ENCODE data around the gene PROX2.

The PROX2 gene

DNA sequence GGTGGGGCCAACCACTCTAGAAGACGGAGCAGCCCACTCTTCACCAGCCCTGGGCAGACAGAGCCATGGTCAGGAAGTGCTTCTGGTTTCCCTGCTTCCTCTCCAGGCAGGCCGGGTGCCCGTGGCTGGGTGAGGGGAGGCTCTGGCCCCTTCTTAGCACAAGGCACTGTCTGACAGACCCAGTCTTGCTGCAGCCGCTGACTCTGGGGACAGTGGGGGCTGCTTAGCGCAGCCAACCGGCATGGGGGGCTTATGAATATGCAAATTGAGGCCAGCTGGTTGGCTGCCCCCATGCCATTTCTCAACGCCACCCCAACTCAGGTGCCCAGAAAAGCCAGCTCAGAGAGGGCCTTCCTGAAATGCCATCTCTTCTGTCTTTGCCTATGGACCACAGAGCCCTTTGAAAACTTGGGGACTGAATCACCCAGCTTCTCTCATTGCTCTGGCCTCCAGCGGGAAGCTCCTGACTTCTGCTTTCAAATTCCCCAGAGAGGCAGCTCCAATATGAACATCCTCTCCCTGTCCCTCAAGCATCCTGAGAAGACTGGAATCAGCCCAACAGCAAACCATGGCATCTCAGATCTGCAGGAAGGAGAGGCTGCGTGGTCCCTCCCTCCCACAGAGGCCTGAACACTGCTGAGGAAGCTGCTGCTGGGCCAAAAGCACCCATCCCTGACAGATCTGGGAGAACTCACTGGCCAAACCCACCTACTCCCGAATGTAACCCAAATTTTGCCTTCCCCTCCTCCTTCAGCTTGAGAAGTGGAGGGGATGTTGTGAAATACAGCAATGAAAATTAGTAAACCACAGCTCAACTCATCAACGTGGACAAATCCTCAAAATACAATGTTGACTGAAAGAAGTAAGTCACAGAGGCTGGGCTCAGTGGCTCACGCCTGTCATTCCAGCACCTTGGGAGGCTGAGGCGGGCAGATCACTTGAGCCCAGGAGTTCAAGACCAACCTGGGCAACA, at the start of gene PROX2:
PROX2 (minus strand) TSS at position 205 of the 973 bp plus-strand sequence. CDS start 12,311 bp downstream, outside the sequence.
- no peak for TF ChIP-seq ZFX (IDR thresholded peaks at IDR 0.05; ENCODE audit: borderline replicate concordance)
- TF ChIP-seq, protein P1, sequence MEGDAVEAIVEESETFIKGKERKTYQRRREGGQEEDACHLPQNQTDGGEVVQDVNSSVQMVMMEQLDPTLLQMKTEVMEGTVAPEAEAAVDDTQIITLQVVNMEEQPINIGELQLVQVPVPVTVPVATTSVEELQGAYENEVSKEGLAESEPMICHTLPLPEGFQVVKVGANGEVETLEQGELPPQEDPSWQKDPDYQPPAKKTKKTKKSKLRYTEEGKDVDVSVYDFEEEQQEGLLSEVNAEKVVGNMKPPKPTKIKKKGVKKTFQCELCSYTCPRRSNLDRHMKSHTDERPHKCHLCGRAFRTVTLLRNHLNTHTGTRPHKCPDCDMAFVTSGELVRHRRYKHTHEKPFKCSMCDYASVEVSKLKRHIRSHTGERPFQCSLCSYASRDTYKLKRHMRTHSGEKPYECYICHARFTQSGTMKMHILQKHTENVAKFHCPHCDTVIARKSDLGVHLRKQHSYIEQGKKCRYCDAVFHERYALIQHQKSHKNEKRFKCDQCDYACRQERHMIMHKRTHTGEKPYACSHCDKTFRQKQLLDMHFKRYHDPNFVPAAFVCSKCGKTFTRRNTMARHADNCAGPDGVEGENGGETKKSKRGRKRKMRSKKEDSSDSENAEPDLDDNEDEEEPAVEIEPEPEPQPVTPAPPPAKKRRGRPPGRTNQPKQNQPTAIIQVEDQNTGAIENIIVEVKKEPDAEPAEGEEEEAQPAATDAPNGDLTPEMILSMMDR (IDR thresholded peaks at IDR 0.05), result no peak
- no peak within 1 kb of the TSS for H3K27ac ChIP-seq

DNA sequence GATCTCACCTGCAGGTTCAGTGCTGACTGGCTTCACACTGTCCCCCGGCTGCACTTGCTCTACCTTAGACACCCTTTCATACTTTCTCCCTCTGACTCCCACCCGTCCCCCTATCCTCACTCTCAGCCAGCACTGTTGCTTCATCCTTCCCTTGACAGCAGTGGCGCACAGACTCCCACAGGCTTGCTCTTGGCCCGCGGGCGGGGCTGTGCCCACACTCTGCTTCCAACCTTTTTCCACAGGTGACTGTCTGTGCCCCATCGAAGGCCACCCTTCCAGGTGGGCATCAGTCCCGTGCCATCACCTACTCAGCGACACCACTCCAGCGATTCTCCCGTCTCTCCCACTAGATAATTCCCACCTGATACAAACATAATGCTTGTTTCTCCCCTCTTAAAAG, 48.1 kb upstream of the PROX2 start:
- H3K27ac ChIP-seq, result no peak overlapping the region
- TF ChIP-seq ZFX (IDR thresholded peaks at IDR 0.05; ENCODE audit: borderline replicate concordance), result no peak
- TF ChIP-seq, protein P1 (IDR thresholded peaks at IDR 0.05), result no peak

- no peak within 1 kb of the TSS for H3K27ac ChIP-seq
- TF ChIP-seq, protein P1 (IDR thresholded peaks at IDR 0.05), result no peak
- no peak for TF ChIP-seq ZFX (IDR thresholded peaks at IDR 0.05; ENCODE audit: borderline replicate concordance)
Observed at GRCh38 chr14:74922752-74923401, 46.9 kb upstream of the PROX2 start, which contains the start of gene RPS6KL1. RPS6KL1 (minus strand) TSS chr14:74923260; CDS start chr14:74921541, 1,719 bp downstream.

DNA sequence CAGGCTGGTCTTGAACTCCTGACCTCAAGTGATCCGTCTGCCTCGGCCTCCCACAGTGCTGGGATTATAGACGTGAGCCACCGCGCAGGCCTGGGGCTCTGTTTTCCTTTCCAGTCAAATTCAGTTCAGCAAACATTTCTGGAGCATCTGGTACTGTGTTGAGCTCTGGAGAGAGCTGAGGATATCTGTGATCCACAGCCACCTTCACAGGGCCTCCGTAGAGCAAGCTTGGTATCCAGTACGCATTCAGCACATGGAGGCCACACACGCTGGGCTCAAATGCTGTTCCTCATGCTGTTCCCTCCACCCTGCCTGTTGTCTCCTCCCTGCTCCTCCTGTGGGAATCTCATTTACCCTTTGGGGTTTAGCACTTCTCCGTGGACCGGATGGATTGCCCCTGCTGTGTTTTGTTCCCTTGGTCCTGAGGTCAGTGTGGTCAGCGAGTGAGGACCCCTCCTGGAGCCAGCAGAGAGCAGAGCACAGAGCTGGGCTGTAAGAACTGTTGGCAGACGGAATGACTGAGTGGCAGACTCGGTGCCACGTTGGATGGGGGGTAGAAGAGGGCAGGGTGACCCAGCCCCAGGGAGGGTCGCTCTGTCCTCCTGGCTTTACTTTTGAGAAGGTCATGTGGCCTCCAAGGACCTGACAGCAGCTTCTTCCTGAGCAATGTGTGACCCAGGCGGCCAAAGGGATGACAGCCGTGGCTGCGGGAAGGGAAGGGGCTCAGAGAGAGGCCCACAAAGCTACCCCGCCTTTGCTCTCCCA, 46.2 kb upstream of the PROX2 start:
- no peak overlapping the region for H3K27ac ChIP-seq
- TF ChIP-seq, protein P1 (IDR thresholded peaks at IDR 0.05), result no peak
- TF ChIP-seq ZFX (IDR thresholded peaks at IDR 0.05; ENCODE audit: borderline replicate concordance), result no peak

GRCh38 chr14:74921053-74921620, 45.2 kb upstream of the PROX2 start:
- TF ChIP-seq, protein P1 (IDR thresholded peaks at IDR 0.05), result no peak
- TF ChIP-seq ZFX (IDR thresholded peaks at IDR 0.05; ENCODE audit: borderline replicate concordance), result no peak

DNA sequence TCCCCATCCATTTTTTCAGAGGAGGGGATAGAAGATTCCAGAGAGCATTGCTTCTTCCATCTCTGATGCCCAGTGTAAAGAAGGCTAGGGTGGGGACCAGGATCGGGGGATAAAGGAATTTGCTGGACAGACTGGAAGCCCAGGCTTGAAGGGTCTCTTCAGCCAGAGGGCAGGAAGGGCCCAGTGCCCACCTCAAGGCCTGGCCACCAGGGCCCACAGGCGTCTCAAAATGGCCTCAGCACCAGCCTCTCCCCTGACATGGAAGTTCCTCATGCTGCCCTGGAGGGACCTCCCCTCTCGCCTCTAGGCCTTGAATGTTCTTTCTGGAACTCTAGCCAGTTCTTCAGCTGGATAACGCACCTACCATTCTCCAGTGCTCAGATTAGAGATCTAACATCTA, 44.3 kb upstream of the PROX2 start:
- no peak overlapping the region for H3K27ac ChIP-seq

More at GRCh38 chr14:74921053-74921620, 45.2 kb upstream of the PROX2 start:
- no peak overlapping the region for H3K27ac ChIP-seq

More for the DNA sequence above, 44.3 kb upstream of the PROX2 start:
- TF ChIP-seq, protein P1 (IDR thresholded peaks at IDR 0.05), result no peak
- TF ChIP-seq ZFX (IDR thresholded peaks at IDR 0.05; ENCODE audit: borderline replicate concordance), result no peak
